Psoas muscle (tissue), 8 donors: ENCODE data around the gene RPP40. TPM values are rescaled to one million over a fixed set of nuclear protein-coding genes. Genes with fewer than 3 reads are reported as not detected.

Experiments used
- ATAC-seq, 4 donors: fragments of 200-7000 bp; cut with Tn5 transposase; one replicate each; pipeline ENCODE4 v1.9.1; 2020; ENCODE audit warnings: moderate library complexity in 3 of 4, mild to moderate bottlenecking in 2 of 4
- DNase-seq, 2 donors: peaks; one replicate each; pipeline ENCODE4 v3.0.0-alpha.2; 2020
- H3K27ac ChIP-seq: fragments of 200-600 bp; one replicate; pipeline ENCODE4 v1.8.0; 2022
- H3K27me3 ChIP-seq, 3 donors: fragments of 200-600 bp in 1 of 3; one replicate each; pipeline versions ENCODE4 v1.6.1 to v1.8.0; 2013 to 2022; ENCODE audit warnings: low read length in 2 of 3, mild to moderate bottlenecking in 2 of 3, moderate library complexity in 1 of 3; ENCODE audit not compliant: insufficient read depth in 3 of 3
- H3K36me3 ChIP-seq, 2 donors: fragments of 200-600 bp in 1 of 2; one replicate each; pipeline versions ENCODE4 v1.6.1 to v1.8.0; 2013 to 2022; ENCODE audit warnings: low read depth in 1 of 2, mild to moderate bottlenecking in 1 of 2, moderate library complexity in 1 of 2; ENCODE audit not compliant: insufficient read depth in 1 of 2
- H3K4me1 ChIP-seq: fragments of 200-600 bp; one replicate; pipeline ENCODE4 v1.8.0; 2022
- H3K4me3 ChIP-seq: fragments of 200-600 bp; one replicate; pipeline ENCODE4 v1.8.0; 2022; ENCODE audit warnings: mild to moderate bottlenecking
- H3K9me3 ChIP-seq: fragments of 200-600 bp; one replicate; pipeline ENCODE4 v1.8.0; 2022
- WGBS, 3 donors: extraction: QIAGEN DNeasy Blood & Tissue Kit; methylation state at CpG; one replicate each; pipeline versions ENCODE4 v1.1.6 to v1.1.7; 2013; 5-methylcytosine and 5-hydroxymethylcytosine counted together
- intact Hi-C, 2 donors: fragments of 100-400 bp; cut with DNase I; formaldehyde crosslinking; loops; one replicate each; pipeline versions ENCODE4 v1.11.0 to v1.14.2; 2022
- polyA plus RNA-seq, 3 donors: library from polyadenylated mRNA; stranded (reverse); fragments of 200-250 nt; gene quantifications; one replicate each; pipeline ENCODE4 v1.2.3, GENCODE V29; 2013
- total RNA-seq, 4 donors: library from RNA; stranded (reverse); fragmentation: NEBNext Ultra II Directional in 2 of 4; extraction: Animal tissue kit (Norgen Biotek cat#: 25700) in 2 of 4; gene quantifications; one replicate each; pipeline versions ENCODE4 v1.2.1 to v1.2.4, GENCODE V29; 2021 to 2023
- TF ChIP-seq, protein P1 (sequence below): fragments of 200-600 bp; IDR thresholded peaks from one replicate; pipeline ENCODE4 v1.8.0; 2022; ENCODE audit warnings: antibody characterized with exemption
- donor health status: healthy with polysubstance abuse.
- donor health status: DM: no; HTN: no; CAD: no; lungs with moderate emphysema.
- donor health status: Bipolar disorder and iron deficiency.
- donor health status: healthy.
- donor health status: DM: yes; HTN: yes; CAD: no.
- donor health status: DM: no; HTN: no; CAD: no.
- donor health status: DM: no; HTN: no; CAD: no.
- donor health status: DM: yes; HTN: yes; CAD: no.

RPP40 gene
- total and polyA plus RNA-seq, 7 donors: 4.2 to 34.5 (median 9.3) TPM

DNA sequence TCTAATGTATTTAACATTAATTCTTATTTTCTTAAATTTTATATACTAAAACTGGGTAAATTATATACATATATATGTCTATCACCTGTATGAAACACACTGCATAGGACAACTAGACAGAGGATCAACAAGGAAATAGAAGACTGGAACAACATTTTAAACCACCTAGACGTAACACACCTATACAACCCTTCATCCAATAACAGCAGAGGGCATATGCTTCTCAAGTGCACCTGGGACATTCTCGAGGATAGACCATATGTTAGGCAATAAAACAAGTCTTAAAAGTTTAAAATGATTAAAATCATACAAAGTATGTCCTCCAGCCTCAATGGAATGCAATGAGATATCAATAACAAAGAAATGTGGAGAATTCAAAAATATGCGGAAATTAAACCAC, 45.2 kb downstream of the RPP40 start:
- DNase-seq: no peak
- no peak overlapping the region for H3K4me3 ChIP-seq
- 87 to 89% (median 88%) methylated on average over 3 of the region's 3 CpGs for WGBS, 3 donors
- intact Hi-C loops: no loop called here
- H3K27ac ChIP-seq: no peak overlapping the region
- H3K36me3 ChIP-seq: peaks cover 0 to 25% of the 10 kb centered on the region in 2 donors
- TF ChIP-seq, protein P1, sequence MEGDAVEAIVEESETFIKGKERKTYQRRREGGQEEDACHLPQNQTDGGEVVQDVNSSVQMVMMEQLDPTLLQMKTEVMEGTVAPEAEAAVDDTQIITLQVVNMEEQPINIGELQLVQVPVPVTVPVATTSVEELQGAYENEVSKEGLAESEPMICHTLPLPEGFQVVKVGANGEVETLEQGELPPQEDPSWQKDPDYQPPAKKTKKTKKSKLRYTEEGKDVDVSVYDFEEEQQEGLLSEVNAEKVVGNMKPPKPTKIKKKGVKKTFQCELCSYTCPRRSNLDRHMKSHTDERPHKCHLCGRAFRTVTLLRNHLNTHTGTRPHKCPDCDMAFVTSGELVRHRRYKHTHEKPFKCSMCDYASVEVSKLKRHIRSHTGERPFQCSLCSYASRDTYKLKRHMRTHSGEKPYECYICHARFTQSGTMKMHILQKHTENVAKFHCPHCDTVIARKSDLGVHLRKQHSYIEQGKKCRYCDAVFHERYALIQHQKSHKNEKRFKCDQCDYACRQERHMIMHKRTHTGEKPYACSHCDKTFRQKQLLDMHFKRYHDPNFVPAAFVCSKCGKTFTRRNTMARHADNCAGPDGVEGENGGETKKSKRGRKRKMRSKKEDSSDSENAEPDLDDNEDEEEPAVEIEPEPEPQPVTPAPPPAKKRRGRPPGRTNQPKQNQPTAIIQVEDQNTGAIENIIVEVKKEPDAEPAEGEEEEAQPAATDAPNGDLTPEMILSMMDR: no peak
- H3K9me3 ChIP-seq: no peaks in the 10 kb centered on the region
- no peak for ATAC-seq
- H3K4me1 ChIP-seq: peaks cover 6% of the 10 kb centered on the region
- no peaks in the 10 kb centered on the region for H3K27me3 ChIP-seq

DNA sequence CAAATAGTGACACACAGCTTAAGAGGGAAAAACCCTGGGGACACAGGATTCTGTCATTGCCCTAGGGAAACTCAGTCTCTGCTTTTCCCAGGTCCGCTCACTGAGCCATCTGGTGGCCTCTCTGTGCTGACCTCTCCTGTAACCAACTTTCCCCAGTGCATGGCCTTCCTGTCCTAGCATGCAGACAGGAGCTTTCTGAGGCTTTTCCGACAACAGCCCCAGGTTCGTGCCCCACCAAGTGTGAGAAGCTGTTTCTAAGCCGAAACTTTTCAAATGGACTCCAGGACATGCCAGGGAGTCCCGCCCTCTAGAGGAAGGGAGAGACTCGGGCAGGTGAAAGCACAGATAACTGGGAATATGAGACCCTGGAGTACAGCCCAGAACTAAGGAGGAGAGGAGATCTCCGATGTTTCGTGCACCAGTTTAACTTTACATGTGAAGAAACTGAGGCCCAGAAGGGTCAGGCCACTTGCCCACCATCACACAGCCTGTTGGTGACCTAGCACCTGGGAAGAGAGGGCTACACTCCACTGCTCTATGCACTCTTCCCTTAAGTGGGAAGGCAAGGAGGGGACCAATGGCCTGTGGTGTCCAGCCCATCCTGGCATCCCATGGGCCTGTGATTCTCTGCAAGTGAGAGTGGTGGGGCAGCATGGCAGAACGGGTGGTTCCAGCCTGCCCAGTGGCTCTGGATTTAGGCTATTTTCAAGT, 46.2 kb downstream of the RPP40 start:
- no peak overlapping the region for H3K27ac ChIP-seq
- no peak overlapping the region for H3K4me3 ChIP-seq
- peaks cover 0 to 33% of the 10 kb centered on the region in 2 donors for H3K36me3 ChIP-seq
- H3K9me3 ChIP-seq: no peaks in the 10 kb centered on the region
- peaks cover 6% of the 10 kb centered on the region for H3K4me1 ChIP-seq
- DNase-seq (no peak), ATAC-seq (peak; percentile 61 to 85 (median 74))
- intact Hi-C loops: no loop called here
- no peaks in the 10 kb centered on the region for H3K27me3 ChIP-seq
- TF ChIP-seq, protein P1: peak; percentile 24
- WGBS, 3 donors: 45 to 54% (median 48%) methylated on average over 9 of the region's 9 CpGs

DNA sequence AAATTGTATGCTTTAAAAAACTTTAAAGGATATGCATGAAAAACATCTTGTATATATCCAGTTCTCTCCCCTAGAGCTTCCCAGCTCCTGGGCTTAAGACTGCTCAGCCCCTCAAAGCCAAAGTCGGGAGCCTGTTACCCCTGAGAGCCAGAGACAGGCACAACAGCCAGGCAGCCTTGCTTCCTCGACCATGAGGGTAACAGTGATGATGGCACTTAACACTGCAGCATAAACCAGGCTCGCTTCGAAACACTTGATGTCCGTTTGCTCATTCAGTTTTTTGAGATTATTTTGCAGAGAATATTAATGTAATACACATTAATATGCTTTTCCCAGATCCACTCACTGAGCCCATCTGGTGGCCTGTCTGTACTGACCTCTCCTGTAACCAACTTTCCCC, 47.2 kb downstream of the RPP40 start:
- TF ChIP-seq, protein P1: no peak
- H3K27me3 ChIP-seq: no peaks in the 10 kb centered on the region
- H3K36me3 ChIP-seq: peaks cover 0 to 40% of the 10 kb centered on the region in 2 donors
- H3K27ac ChIP-seq: no peak overlapping the region
- H3K4me1 ChIP-seq: peaks cover 6% of the 10 kb centered on the region
- WGBS, 3 donors: 75 to 91% (median 81%) methylated on average over 5 of the region's 5 CpGs
- intact Hi-C loops: no loop called here
- H3K9me3 ChIP-seq: no peaks in the 10 kb centered on the region
- DNase-seq (no peak), ATAC-seq (peak in 1 of 4 donors; percentile 21)
- H3K4me3 ChIP-seq: no peak overlapping the region

DNA sequence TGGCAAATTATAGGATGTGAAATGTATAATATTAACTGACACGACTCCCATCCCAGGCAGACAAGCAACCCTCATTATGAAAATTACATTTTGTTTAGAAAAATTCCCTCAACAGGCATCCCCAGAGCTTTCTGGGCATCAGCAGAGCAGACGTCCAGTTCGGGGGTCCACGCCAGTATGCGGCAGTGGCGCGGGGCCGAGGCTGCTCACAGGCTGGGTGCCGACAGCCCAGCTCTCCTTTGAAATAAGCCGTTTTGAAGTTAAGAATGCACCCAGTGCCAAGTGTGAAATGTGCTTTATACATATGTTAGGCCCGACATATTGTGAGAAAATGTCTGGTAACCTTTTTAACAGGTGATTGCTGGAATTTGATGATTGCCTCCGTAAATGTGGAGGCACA, 50.4 kb downstream of the RPP40 start:
- intact Hi-C loops: no loop called here
- no peaks in the 10 kb centered on the region for H3K9me3 ChIP-seq
- ATAC-seq (no peak), DNase-seq (no peak)
- 95 to 98% (median 95%) methylated on average over 12 of the region's 12 CpGs for WGBS, 3 donors
- H3K27me3 ChIP-seq: no peaks in the 10 kb centered on the region
- TF ChIP-seq, protein P1: no peak
- H3K4me3 ChIP-seq: no peak overlapping the region
- peaks cover 6% of the 10 kb centered on the region for H3K4me1 ChIP-seq
- no peak overlapping the region for H3K27ac ChIP-seq
- peaks cover 0 to 50% of the 10 kb centered on the region in 2 donors for H3K36me3 ChIP-seq
